Hepatocyte (in vitro differentiated cells): ENCODE measurements around the gene RBM39.

Experiments
- EZH2 ChIP-seq: fragments of 200-600 bp; sonication (generic); IDR thresholded peaks from 2 replicates; pipeline ENCODE4 v1.6.1; 2016; ENCODE audit warnings: antibody characterized with exemption, mild to moderate bottlenecking, borderline replicate concordance
- TF ChIP-seq, protein P1 (sequence below): fragments of 200-600 bp; sonication (generic); IDR thresholded peaks from 2 replicates; pipeline ENCODE4 v1.5.1; 2016; ENCODE audit warnings: antibody characterized with exemption, mild to moderate bottlenecking; ENCODE audit not compliant: poor library complexity

GRCh38 chr20:35756404-35756803, 14.3 kb upstream of the RBM39 start:
- TF ChIP-seq, protein P1, sequence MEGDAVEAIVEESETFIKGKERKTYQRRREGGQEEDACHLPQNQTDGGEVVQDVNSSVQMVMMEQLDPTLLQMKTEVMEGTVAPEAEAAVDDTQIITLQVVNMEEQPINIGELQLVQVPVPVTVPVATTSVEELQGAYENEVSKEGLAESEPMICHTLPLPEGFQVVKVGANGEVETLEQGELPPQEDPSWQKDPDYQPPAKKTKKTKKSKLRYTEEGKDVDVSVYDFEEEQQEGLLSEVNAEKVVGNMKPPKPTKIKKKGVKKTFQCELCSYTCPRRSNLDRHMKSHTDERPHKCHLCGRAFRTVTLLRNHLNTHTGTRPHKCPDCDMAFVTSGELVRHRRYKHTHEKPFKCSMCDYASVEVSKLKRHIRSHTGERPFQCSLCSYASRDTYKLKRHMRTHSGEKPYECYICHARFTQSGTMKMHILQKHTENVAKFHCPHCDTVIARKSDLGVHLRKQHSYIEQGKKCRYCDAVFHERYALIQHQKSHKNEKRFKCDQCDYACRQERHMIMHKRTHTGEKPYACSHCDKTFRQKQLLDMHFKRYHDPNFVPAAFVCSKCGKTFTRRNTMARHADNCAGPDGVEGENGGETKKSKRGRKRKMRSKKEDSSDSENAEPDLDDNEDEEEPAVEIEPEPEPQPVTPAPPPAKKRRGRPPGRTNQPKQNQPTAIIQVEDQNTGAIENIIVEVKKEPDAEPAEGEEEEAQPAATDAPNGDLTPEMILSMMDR: no peak
- TF ChIP-seq EZH2: no peak
